ENCODE data around the gene ANKFN1. TPM values are rescaled to one million over a fixed set of nuclear protein-coding genes. Genes with fewer than 3 reads are reported as not detected.

Gene ANKFN1
- total RNA-seq, 1 experiment from 2014 or later = not detected

DNA sequence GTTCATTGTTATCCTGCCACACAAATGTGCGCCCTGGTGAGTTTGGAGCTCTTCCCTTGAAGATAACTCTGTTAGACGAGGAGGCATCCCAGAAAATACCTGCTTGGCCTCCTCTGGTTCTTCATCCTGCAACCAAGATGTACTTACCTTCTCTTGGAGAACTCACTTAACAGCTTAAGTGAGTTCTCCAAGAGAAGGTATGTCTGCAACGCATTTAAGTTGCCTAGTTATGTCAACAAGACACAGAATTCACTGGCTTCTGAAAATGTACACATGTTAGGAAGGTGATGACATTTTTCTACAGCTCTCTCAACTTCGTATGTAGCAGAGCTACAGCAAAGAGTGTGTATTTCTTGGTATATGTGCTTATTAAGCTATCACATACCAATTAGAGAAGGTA is 361.6 kb downstream of the ANKFN1 start:
- Mint-ChIP-seq H3K27me3 (ENCODE audit: low read depth) (no peaks in the 10 kb centered on the region), H3K4me3 (no peak overlapping the region), H3K4me1 (no peaks in the 10 kb centered on the region), H3K27ac (no peak overlapping the region), H3K9me3 (no peaks in the 10 kb centered on the region), H3K36me3 (ENCODE audit: insufficient read depth in 1 of 3, low read depth in 3 of 3) (no peaks in the 10 kb centered on the region)
- DNase-seq = no peak
- Histone ChIP-seq H2BK120ac (ENCODE audit: low read depth, low read length, poor library complexity, severe bottlenecking) (no peak overlapping the region), H3T11ph (ENCODE audit: low read length) (no peak overlapping the region), H4K5ac (ENCODE audit: insufficient read length, low read depth, low read length) (no peak overlapping the region), H3K23me2 (ENCODE audit: insufficient read length, low read depth, low read length, poor library complexity, severe bottlenecking) (no peaks in the 10 kb centered on the region), H4K91ac (ENCODE audit: insufficient read length, low read depth, low read length) (no peak overlapping the region), H2BK5ac (ENCODE audit: insufficient read length, low read length) (no peak overlapping the region), H3K4me1 (ENCODE audit: insufficient read depth, low read length) (no peaks in the 10 kb centered on the region), H2BK15ac (ENCODE audit: low read depth, low read length) (no peak overlapping the region), H2BK20ac (ENCODE audit: low read depth, low read length, poor library complexity, severe bottlenecking) (no peak overlapping the region), H3K23ac (ENCODE audit: insufficient read length, low read depth, low read length) (no peak overlapping the region), H3K4me2 (ENCODE audit: insufficient read depth, insufficient read length, low read length) (no peak overlapping the region), H3K14ac (ENCODE audit: insufficient read depth, low read length) (no peak overlapping the region), H3K27me3 (ENCODE audit: insufficient read depth, low read length) (no peaks in the 10 kb centered on the region), H3K9me3 (ENCODE audit: control insufficient read depth, low read depth, low read length) (no peaks in the 10 kb centered on the region), H3K9ac (ENCODE audit: extremely low read depth, insufficient read length, low read length) (no peak overlapping the region), H4K20me1 (ENCODE audit: control insufficient read depth, insufficient read depth, insufficient read length) (no peaks in the 10 kb centered on the region), H3K18ac (ENCODE audit: insufficient read length, low read depth, low read length) (no peak overlapping the region), H3K56ac (ENCODE audit: insufficient read length, low read depth, low read length) (no peak overlapping the region), H3K27ac (ENCODE audit: insufficient read length, low read depth, low read length) (no peak overlapping the region), H2AK5ac (ENCODE audit: insufficient read length, low read length) (no peak overlapping the region), H3K79me1 (ENCODE audit: insufficient read depth, low read depth, low read length, poor library complexity, severe bottlenecking) (no peaks in the 10 kb centered on the region), H3K4ac (ENCODE audit: low read depth, low read length) (no peak overlapping the region), H3K79me2 (ENCODE audit: insufficient read depth, low read length) (no peaks in the 10 kb centered on the region), H2AFZ (ENCODE audit: low read length) (no peak overlapping the region), H2BK12ac (ENCODE audit: insufficient read length, low read depth, low read length) (no peak overlapping the region), H4K8ac (replicated peaks; ENCODE audit: insufficient read length, low read depth, low read length) (no peak overlapping the region)
- TF ChIP-seq CTCF (conservative IDR thresholded peaks at IDR 0.05) = no peak
- no CpG with 5 or more reads among the region's 4 CpGs for WGBS (ENCODE audit: extremely low coverage, insufficient read length, low lambda C conversion rate)
